ENCODE measurements around the gene DPF3.

The DPF3 gene

GRCh38 chr14:72898448-72898847 is 4.5 kb upstream of the DPF3 start:
- TF ChIP-seq EZH2phosphoT487 (IDR thresholded peaks at IDR 0.05; ENCODE audit: borderline replicate concordance, low read length), result no peak
- no peak for TF ChIP-seq CTCF (IDR thresholded peaks at IDR 0.05; ENCODE audit: low read depth, low read length, poor library complexity, severe bottlenecking)
- no peak overlapping the region for H3K4me3 ChIP-seq (ENCODE audit: low read length)
- no peaks in the 10 kb centered on the region for H3K9me3 ChIP-seq (ENCODE audit: control insufficient read depth, insufficient read depth, low read length)
- H3K27me3 ChIP-seq (ENCODE audit: control insufficient read depth, low read length), result peaks cover 25% of the 10 kb centered on the region
- H3K4me2 ChIP-seq (ENCODE audit: low read length), result no peak overlapping the region
- H3K27ac ChIP-seq (ENCODE audit: low read depth, low read length), result no peak overlapping the region
- no peaks in the 10 kb centered on the region for H3F3A ChIP-seq (ENCODE audit: control insufficient read depth, insufficient read depth)
- H3K4me1 ChIP-seq (ENCODE audit: control insufficient read depth, low read length), result peaks cover 10% of the 10 kb centered on the region
- no peaks in the 10 kb centered on the region for H3K79me2 ChIP-seq (ENCODE audit: control insufficient read depth, low read length)
- no peaks in the 10 kb centered on the region for H3K9me2 ChIP-seq (replicated peaks; ENCODE audit: control insufficient read depth, low read length)
- no peaks in the 10 kb centered on the region for H4K20me1 ChIP-seq (ENCODE audit: control insufficient read depth, insufficient read depth, low read depth, low read length)
- no peaks in the 10 kb centered on the region for H3K36me3 ChIP-seq (ENCODE audit: control insufficient read depth, low read length)

- TF ChIP-seq EZH2phosphoT487 (IDR thresholded peaks at IDR 0.05; ENCODE audit: borderline replicate concordance, low read length) (no peak; the same call in 1 of the 2 replicates), CTCF (IDR thresholded peaks at IDR 0.05; ENCODE audit: low read depth, low read length, poor library complexity, severe bottlenecking) (no peak)
- no peaks in the 10 kb centered on the region for H3K9me3 ChIP-seq (ENCODE audit: control insufficient read depth, insufficient read depth, low read length)
- H3K79me2 ChIP-seq (ENCODE audit: control insufficient read depth, low read length), result no peaks in the 10 kb centered on the region
- peaks cover 20% of the 10 kb centered on the region for H3K4me1 ChIP-seq (ENCODE audit: control insufficient read depth, low read length)
- no peaks in the 10 kb centered on the region for H3F3A ChIP-seq (ENCODE audit: control insufficient read depth, insufficient read depth)
- peak overlapping the region; percentile 73 for H3K4me3 ChIP-seq (ENCODE audit: low read length)
- H3K27ac ChIP-seq (ENCODE audit: low read depth, low read length), result no peak overlapping the region
- no peaks in the 10 kb centered on the region for H3K9me2 ChIP-seq (replicated peaks; ENCODE audit: control insufficient read depth, low read length)
- no peaks in the 10 kb centered on the region for H4K20me1 ChIP-seq (ENCODE audit: control insufficient read depth, insufficient read depth, low read depth, low read length)
- H3K27me3 ChIP-seq (ENCODE audit: control insufficient read depth, low read length), result peaks cover 53% of the 10 kb centered on the region
- peak overlapping the region; percentile 68 for H3K4me2 ChIP-seq (ENCODE audit: low read length)
- no peaks in the 10 kb centered on the region for H3K36me3 ChIP-seq (ENCODE audit: control insufficient read depth, low read length)
Observed at GRCh38 chr14:72894623-72895378, 900 bp upstream of the DPF3 start.

GRCh38 chr14:72894323-72894622 is 372 bp upstream of the DPF3 start:
- no peaks in the 10 kb centered on the region for H3K9me2 ChIP-seq (replicated peaks; ENCODE audit: control insufficient read depth, low read length)
- no peaks in the 10 kb centered on the region for H3F3A ChIP-seq (ENCODE audit: control insufficient read depth, insufficient read depth)
- no peaks in the 10 kb centered on the region for H4K20me1 ChIP-seq (ENCODE audit: control insufficient read depth, insufficient read depth, low read depth, low read length)
- H3K4me1 ChIP-seq (ENCODE audit: control insufficient read depth, low read length), result peaks cover 20% of the 10 kb centered on the region
- H3K9me3 ChIP-seq (ENCODE audit: control insufficient read depth, insufficient read depth, low read length), result no peaks in the 10 kb centered on the region
- H3K36me3 ChIP-seq (ENCODE audit: control insufficient read depth, low read length), result no peaks in the 10 kb centered on the region
- TF ChIP-seq EZH2phosphoT487 (IDR thresholded peaks at IDR 0.05; ENCODE audit: borderline replicate concordance, low read length) (no peak), CTCF (IDR thresholded peaks at IDR 0.05; ENCODE audit: low read depth, low read length, poor library complexity, severe bottlenecking) (no peak)
- no peak overlapping the region for H3K27ac ChIP-seq (ENCODE audit: low read depth, low read length)
- H3K79me2 ChIP-seq (ENCODE audit: control insufficient read depth, low read length), result no peaks in the 10 kb centered on the region
- H3K4me2 ChIP-seq (ENCODE audit: low read length), result peak overlapping the region; percentile 68
- peaks cover 57% of the 10 kb centered on the region for H3K27me3 ChIP-seq (ENCODE audit: control insufficient read depth, low read length)
- H3K4me3 ChIP-seq (ENCODE audit: low read length), result peak overlapping the region; percentile 73
